Activated CD8-positive, alpha-beta T cell treated with anti-CD3 and anti-CD28 coated beads for 36 hours (primary cell): ENCODE results near the gene TRMT2A. TPM values are rescaled to one million over a fixed set of nuclear protein-coding genes. Genes with fewer than 3 reads are reported as not detected.

Experiments
- ATAC-seq: fragments of 200-7000 bp; cut with Tn5 transposase; one replicate; pipeline ENCODE4 v1.10.0; 2021; ENCODE audit warnings: mild to moderate bottlenecking, moderate library complexity
- CTCF ChIA-PET: fragments of 350-600 bp; sonication (Branson Sonifier 250); formaldehyde crosslinking; loops from one replicate; lab custom pipeline; 2021; ENCODE audit warnings: antibody characterized with exemption; lab: Charles Lee
- POLR2A ChIA-PET: fragments of 350-600 bp; sonication (Branson Sonifier 250); formaldehyde crosslinking; loops from one replicate; lab custom pipeline; 2021; ENCODE audit warnings: antibody characterized with exemption; lab: Charles Lee
- DNase-seq: peaks from one replicate; pipeline ENCODE4 v3.0.0-alpha.2; 2020
- H3K27ac Mint-ChIP-seq: one replicate; pipeline ENCODE4 v1.8.0; 2021; ENCODE audit warnings: mild to moderate bottlenecking, mixed read lengths
- H3K27me3 Mint-ChIP-seq: one replicate; pipeline ENCODE4 v1.8.0; 2021; ENCODE audit warnings: mixed read lengths
- H3K36me3 Mint-ChIP-seq: one replicate; pipeline ENCODE4 v1.8.0; 2021; ENCODE audit warnings: low read depth, mixed read lengths
- H3K4me1 Mint-ChIP-seq: one replicate; pipeline ENCODE4 v1.8.0; 2021; ENCODE audit warnings: low read depth, mixed read lengths
- H3K4me3 Mint-ChIP-seq: one replicate; pipeline ENCODE4 v1.8.0; 2021; ENCODE audit warnings: mild to moderate bottlenecking, moderate library complexity, mixed read lengths
- H3K9me3 Mint-ChIP-seq: one replicate; pipeline ENCODE4 v1.8.0; 2021; ENCODE audit warnings: mixed read lengths
- intact Hi-C: fragments of 100-400 bp; cut with micrococcal nuclease; formaldehyde crosslinking; loops from one replicate; pipeline ENCODE4 v1.10.0; 2022
- total RNA-seq, 2 experiments: library from RNA; stranded (reverse); gene quantifications; one replicate each; pipeline ENCODE4 v1.2.3, GENCODE V29; 2021
- TF ChIP-seq, protein P1 (sequence below): fragments of 200-600 bp; IDR thresholded peaks from one replicate; pipeline ENCODE4 v1.8.0; 2022; ENCODE audit warnings: antibody characterized with exemption, mild to moderate bottlenecking

Gene TRMT2A
- total RNA-seq, 2 experiments from 2014 or later: 101 to 105 TPM

DNA sequence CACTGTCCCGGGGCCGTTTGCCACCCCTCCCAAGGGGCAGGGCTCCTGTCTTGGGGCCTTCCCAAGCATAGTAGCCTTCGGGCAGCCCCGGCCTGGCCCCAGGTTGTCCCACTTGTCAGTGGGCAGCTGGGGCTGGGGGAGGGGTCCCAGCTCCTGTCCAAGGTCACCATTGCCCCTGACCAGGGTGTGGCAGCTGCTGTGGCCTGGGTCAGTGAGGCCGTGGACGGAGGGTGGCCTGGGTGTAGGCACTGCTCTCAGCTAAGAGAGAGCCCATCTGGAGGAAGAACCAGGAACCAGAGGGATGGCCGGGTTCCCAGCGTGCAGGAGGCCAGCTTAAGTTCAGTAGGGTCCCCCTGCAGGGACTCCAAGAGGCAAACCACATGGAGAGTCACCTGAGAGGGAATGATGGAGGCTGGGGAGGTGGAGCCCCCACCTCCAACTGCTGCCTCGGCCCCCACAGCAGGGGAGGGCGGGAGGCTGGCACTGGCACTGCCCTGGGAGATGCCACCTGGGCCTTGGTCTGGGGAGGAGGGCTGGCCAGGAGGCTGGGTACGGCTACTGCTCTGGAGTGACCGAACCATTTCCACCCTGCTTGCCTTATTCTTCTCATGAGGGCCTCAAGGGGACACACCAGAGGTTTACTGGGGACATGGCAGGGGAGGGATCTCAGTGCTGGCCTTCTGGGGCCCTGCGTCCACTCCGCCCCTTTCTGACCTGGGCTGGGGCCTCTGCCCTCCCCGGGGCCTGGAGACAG is 40.6 kb upstream of the TRMT2A start:
- Mint-ChIP-seq H3K9me3 (no peaks in the 10 kb centered on the region), H3K4me1 (no peaks in the 10 kb centered on the region), H3K36me3 (no peaks in the 10 kb centered on the region), H3K4me3 (no peak overlapping the region), H3K27ac (no peak overlapping the region), H3K27me3 (no peaks in the 10 kb centered on the region)
- ChIA-PET CTCF (interaction anchor here (0.6 to 3.0 kb wide), 16 partner anchors 10 to 306 kb away, joined by 3 to 26 read pairs (median 4); partner anchors contain the start of gene DGCR6L), POLR2A (interaction anchor here (0.8 to 0.9 kb wide), 2 partner anchors 40 to 138 kb away, joined by 3 to 4 read pairs; no protein-coding TSS in a partner anchor)
- DNase-seq (no peak), ATAC-seq (no peak)
- intact Hi-C loops: loop anchor here (2.0 to 5.0 kb wide), 2 partner anchors 110 to 127 kb away; partner anchors contain the start of gene RTN4R
- TF ChIP-seq, protein P1, sequence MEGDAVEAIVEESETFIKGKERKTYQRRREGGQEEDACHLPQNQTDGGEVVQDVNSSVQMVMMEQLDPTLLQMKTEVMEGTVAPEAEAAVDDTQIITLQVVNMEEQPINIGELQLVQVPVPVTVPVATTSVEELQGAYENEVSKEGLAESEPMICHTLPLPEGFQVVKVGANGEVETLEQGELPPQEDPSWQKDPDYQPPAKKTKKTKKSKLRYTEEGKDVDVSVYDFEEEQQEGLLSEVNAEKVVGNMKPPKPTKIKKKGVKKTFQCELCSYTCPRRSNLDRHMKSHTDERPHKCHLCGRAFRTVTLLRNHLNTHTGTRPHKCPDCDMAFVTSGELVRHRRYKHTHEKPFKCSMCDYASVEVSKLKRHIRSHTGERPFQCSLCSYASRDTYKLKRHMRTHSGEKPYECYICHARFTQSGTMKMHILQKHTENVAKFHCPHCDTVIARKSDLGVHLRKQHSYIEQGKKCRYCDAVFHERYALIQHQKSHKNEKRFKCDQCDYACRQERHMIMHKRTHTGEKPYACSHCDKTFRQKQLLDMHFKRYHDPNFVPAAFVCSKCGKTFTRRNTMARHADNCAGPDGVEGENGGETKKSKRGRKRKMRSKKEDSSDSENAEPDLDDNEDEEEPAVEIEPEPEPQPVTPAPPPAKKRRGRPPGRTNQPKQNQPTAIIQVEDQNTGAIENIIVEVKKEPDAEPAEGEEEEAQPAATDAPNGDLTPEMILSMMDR: no peak

GRCh38 chr22:20156611-20157429 is 39.8 kb upstream of the TRMT2A start:
- intact Hi-C loops: loop anchor here (2.0 to 5.0 kb wide), 2 partner anchors 110 to 128 kb away; partner anchors contain the start of gene RTN4R
- no peaks in the 10 kb centered on the region for H3K27me3 Mint-ChIP-seq
- ChIA-PET CTCF (interaction anchor here (0.6 to 3.0 kb wide), 17 partner anchors 9 to 306 kb away, joined by 3 to 26 read pairs (median 4); partner anchors contain the start of gene DGCR6L), POLR2A (interaction anchor here (0.8 to 0.9 kb wide), 2 partner anchors 39 to 138 kb away, joined by 3 to 4 read pairs; no protein-coding TSS in a partner anchor)
- H3K4me1 Mint-ChIP-seq: no peaks in the 10 kb centered on the region
- TF ChIP-seq, protein P1: peak; percentile 99
- no peak overlapping the region for H3K27ac Mint-ChIP-seq
- H3K4me3 Mint-ChIP-seq: no peak overlapping the region
- ATAC-seq: peak; percentile 94
- H3K36me3 Mint-ChIP-seq: no peaks in the 10 kb centered on the region
- peak; percentile 95 for DNase-seq
- no peaks in the 10 kb centered on the region for H3K9me3 Mint-ChIP-seq

- TF ChIP-seq, protein P1: no peak
- intact Hi-C loops: loop anchor here (2.0 to 5.0 kb wide), 2 partner anchors 111 to 129 kb away; partner anchors contain the start of gene RTN4R
- Mint-ChIP-seq H3K27me3 (no peaks in the 10 kb centered on the region), H3K27ac (no peak overlapping the region), H3K4me3 (no peak overlapping the region), H3K4me1 (no peaks in the 10 kb centered on the region), H3K36me3 (no peaks in the 10 kb centered on the region), H3K9me3 (no peaks in the 10 kb centered on the region)
- ATAC-seq: no peak
- CTCF ChIA-PET: interaction anchor here (0.9 to 3.0 kb wide), 7 partner anchors 83 to 163 kb away, joined by 3 to 26 read pairs (median 9); partner anchors contain the start of gene DGCR6L
- POLR2A ChIA-PET: no interaction called here
- no peak for DNase-seq
These were observed 39.0 kb upstream of the TRMT2A start for GRCh38 chr22:20156042-20156389.

DNA sequence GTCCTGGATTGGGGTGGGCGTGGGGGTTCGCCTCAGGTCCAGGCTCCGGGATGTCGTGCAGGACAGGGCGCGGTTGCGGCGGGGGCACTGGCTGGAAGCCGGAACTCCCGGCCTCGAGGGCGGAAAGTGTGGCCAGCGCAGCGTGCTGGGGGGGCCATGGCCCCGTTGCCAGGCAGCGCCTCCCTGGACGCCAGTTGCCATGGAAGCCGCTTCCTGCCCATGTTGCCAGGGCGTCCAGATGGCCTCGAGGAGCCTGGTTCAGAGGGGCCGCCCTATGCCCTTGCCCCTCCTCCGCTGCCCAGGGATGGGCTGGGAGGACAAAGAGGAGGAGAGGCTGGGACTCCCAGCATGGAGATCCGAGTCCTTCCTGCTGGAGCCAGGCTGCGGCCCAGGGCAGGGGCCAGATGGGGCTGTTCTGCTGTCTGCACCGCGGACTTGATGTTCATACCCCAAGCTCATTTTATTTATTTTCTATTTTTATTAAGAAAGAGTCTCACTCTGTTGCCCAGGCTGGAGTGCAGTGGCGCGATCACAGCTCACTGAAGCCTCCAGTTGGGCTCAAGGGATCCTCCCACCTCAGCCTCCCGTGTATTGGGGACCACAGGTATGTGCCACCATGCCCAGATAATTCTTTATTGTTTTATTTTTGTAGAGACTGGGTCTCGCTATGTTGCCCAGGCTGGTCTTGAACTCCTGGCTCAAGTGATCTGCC is 38.5 kb upstream of the TRMT2A start:
- POLR2A ChIA-PET: no interaction called here
- DNase-seq: no peak
- Mint-ChIP-seq H3K4me1 (no peaks in the 10 kb centered on the region), H3K4me3 (no peak overlapping the region), H3K9me3 (no peaks in the 10 kb centered on the region), H3K36me3 (no peaks in the 10 kb centered on the region), H3K27ac (no peak overlapping the region), H3K27me3 (no peaks in the 10 kb centered on the region)
- TF ChIP-seq, protein P1: no peak
- ATAC-seq: peak; percentile 28
- intact Hi-C loops: loop anchor here (2.0 to 5.0 kb wide), 2 partner anchors 112 to 129 kb away; partner anchors contain the start of gene RTN4R
- CTCF ChIA-PET: interaction anchor here (1.0 to 3.0 kb wide), 2 partner anchors 83 to 103 kb away, joined by 3 to 26 read pairs; no protein-coding TSS in a partner anchor
